Breast epithelium (tissue), 4 donors: ENCODE measurements around the gene TASP1. TPM values are rescaled to one million over a fixed set of nuclear protein-coding genes. Genes with fewer than 3 reads are reported as not detected.

Source experiments
- DNase-seq, 2 donors: peaks; one replicate each; pipeline ENCODE4 v3.0.0-alpha.2; 2019; ENCODE audit warnings: low spot score in 2 of 2
- H3K27ac ChIP-seq, 2 donors: fragments of 200-600 bp; sonication (generic) in 1 of 2; one replicate each; pipeline ENCODE4 v1.5.1; 2016 to 2019; ENCODE audit warnings: mild to moderate bottlenecking in 1 of 2
- H3K27me3 ChIP-seq, 2 donors: fragments of 200-600 bp; sonication (generic) in 1 of 2; one replicate each; pipeline versions ENCODE4 v1.5.1 to v1.6.0; 2017 to 2019; ENCODE audit warnings: control low read depth in 1 of 2, mild to moderate bottlenecking in 1 of 2
- H3K36me3 ChIP-seq: fragments of 200-600 bp; one replicate; pipeline ENCODE4 v1.5.1; 2019
- H3K4me1 ChIP-seq, 2 donors: fragments of 200-600 bp; sonication (generic); one replicate each; pipeline ENCODE4 v1.5.1; 2016 to 2019; ENCODE audit warnings: control low read depth in 1 of 2
- H3K4me3 ChIP-seq, 3 donors: fragments of 200-600 bp; sonication (generic); 1 replicate in 2 of 3; 2 replicates in 1 of 3; pipeline ENCODE4 v1.5.1; 2016 to 2019; ENCODE audit warnings: mild to moderate bottlenecking in 3 of 3, moderate library complexity in 2 of 3
- H3K9me3 ChIP-seq, 2 donors: fragments of 200-600 bp; sonication (generic) in 1 of 2; one replicate each; pipeline ENCODE4 v1.5.1; 2016 to 2019; ENCODE audit warnings: control low read depth in 1 of 2
- CTCF ChIP-seq, 3 donors: fragments of 450-650 bp; IDR thresholded peaks; one replicate each; pipeline ENCODE4 v1.5.1; 2016 to 2017; ENCODE audit warnings: antibody characterized with exemption in 3 of 3, mild to moderate bottlenecking in 3 of 3, moderate library complexity in 3 of 3
- POLR2A ChIP-seq: fragments of 450-650 bp; IDR thresholded peaks from one replicate; pipeline ENCODE4 v1.6.1; 2016; ENCODE audit warnings: antibody characterized with exemption, mild to moderate bottlenecking, moderate library complexity
- POLR2AphosphoS5 ChIP-seq, 3 donors: sonication (generic); formaldehyde crosslinking; IDR thresholded peaks; one replicate each; pipeline ENCODE4 v1.6.1; 2017; ENCODE audit warnings: antibody characterized with exemption in 3 of 3
- intact Hi-C: fragments of 100-400 bp; cut with DNase I; formaldehyde crosslinking; loops from one replicate; pipeline ENCODE4 v1.15.1; 2023; ENCODE audit warnings: low total_unique reads
- total RNA-seq, 3 donors: library from RNA; depleted of rRNA; stranded (reverse); fragments of >200 nt; gene quantifications; one replicate each; pipeline ENCODE4 v1.1.0, GENCODE V29; 2016

TASP1 gene
- total RNA-seq, 3 donors from 2014 or later, result 12.0 to 26.1 (median 19.0) TPM

GRCh38 chr20:13469262-13469661 lies 169.5 kb downstream of the TASP1 start:
- H3K4me3 ChIP-seq, result no peak overlapping the region
- no peak for DNase-seq
- no peaks in the 10 kb centered on the region for H3K9me3 ChIP-seq
- TF ChIP-seq POLR2AphosphoS5 (IDR thresholded peaks at IDR 0.05) (no peak), POLR2A (no peak), CTCF (IDR thresholded peaks at IDR 0.05) (no peak)
- H3K27ac ChIP-seq, result no peak overlapping the region
- no peaks in the 10 kb centered on the region for H3K27me3 ChIP-seq
- no peaks in the 10 kb centered on the region for H3K36me3 ChIP-seq
- H3K4me1 ChIP-seq, result no peaks in the 10 kb centered on the region
- intact Hi-C loops, result no loop called here

- Histone ChIP-seq H3K27me3 (no peaks in the 10 kb centered on the region), H3K4me3 (no peak overlapping the region), H3K4me1 (no peaks in the 10 kb centered on the region), H3K36me3 (no peaks in the 10 kb centered on the region), H3K9me3 (no peaks in the 10 kb centered on the region), H3K27ac (no peak overlapping the region)
- TF ChIP-seq POLR2A (no peak), CTCF (IDR thresholded peaks at IDR 0.05) (no peak), POLR2AphosphoS5 (IDR thresholded peaks at IDR 0.05) (no peak)
- DNase-seq, result no peak
- intact Hi-C loops, result no loop called here
Observed at GRCh38 chr20:13468166-13468565, 170.6 kb downstream of the TASP1 start.

GRCh38 chr20:13464702-13465101 lies 174.0 kb downstream of the TASP1 start:
- intact Hi-C loops, result no loop called here
- no peaks in the 10 kb centered on the region for H3K27me3 ChIP-seq
- DNase-seq, result no peak
- H3K4me3 ChIP-seq, result no peak overlapping the region
- no peaks in the 10 kb centered on the region for H3K36me3 ChIP-seq
- no peak overlapping the region for H3K27ac ChIP-seq
- no peak for TF ChIP-seq CTCF (IDR thresholded peaks at IDR 0.05)
- no peak for TF ChIP-seq POLR2AphosphoS5 (IDR thresholded peaks at IDR 0.05)
- no peaks in the 10 kb centered on the region for H3K4me1 ChIP-seq
- H3K9me3 ChIP-seq, result no peaks in the 10 kb centered on the region

- intact Hi-C loops, result no loop called here
- Histone ChIP-seq H3K36me3 (no peaks in the 10 kb centered on the region), H3K4me1 (no peaks in the 10 kb centered on the region), H3K9me3 (no peaks in the 10 kb centered on the region), H3K27ac (no peak overlapping the region), H3K27me3 (no peaks in the 10 kb centered on the region), H3K4me3 (no peak overlapping the region)
- TF ChIP-seq CTCF (IDR thresholded peaks at IDR 0.05) (no peak), POLR2A (no peak), POLR2AphosphoS5 (IDR thresholded peaks at IDR 0.05) (no peak)
- no peak for DNase-seq
Observed at GRCh38 chr20:13461849-13462458, 176.8 kb downstream of the TASP1 start.

GRCh38 chr20:13458860-13459451 lies 179.8 kb downstream of the TASP1 start:
- intact Hi-C loops, result no loop called here
- Histone ChIP-seq H3K27me3 (no peaks in the 10 kb centered on the region), H3K27ac (no peak overlapping the region), H3K36me3 (no peaks in the 10 kb centered on the region), H3K4me1 (no peaks in the 10 kb centered on the region), H3K9me3 (no peaks in the 10 kb centered on the region), H3K4me3 (no peak overlapping the region)
- DNase-seq, result no peak
- TF ChIP-seq POLR2AphosphoS5 (IDR thresholded peaks at IDR 0.05) (no peak), CTCF (IDR thresholded peaks at IDR 0.05) (peak in 2 of 3 donors; percentile 25 to 35)
